NCI-H2107 treated with DMSO at 0.1 percent for 48 hours (cell line): ENCODE measurements around the gene VPS13A.

Experiments
- DNase-seq: peaks from one replicate; lab custom pipeline; 2025; ENCODE audit not compliant: unreplicated experiment; lab: John Stamatoyannopoulos, UW

Gene VPS13A

GRCh38 chr9:77454663-77455062, 277.3 kb downstream of the VPS13A start:
- no peak for DNase-seq

- no peak for DNase-seq
Observed at GRCh38 chr9:77455312-77455927, 278.1 kb downstream of the VPS13A start.

- DNase-seq = peak; percentile 30
Observed at GRCh38 chr9:77456829-77457437, 279.6 kb downstream of the VPS13A start.

- peak; percentile 65 for DNase-seq
Observed at GRCh38 chr9:77457916-77458592, 280.7 kb downstream of the VPS13A start.

GRCh38 chr9:77460938-77461337, 283.6 kb downstream of the VPS13A start:
- no peak for DNase-seq

GRCh38 chr9:77462066-77462465, 284.7 kb downstream of the VPS13A start:
- no peak for DNase-seq

GRCh38 chr9:77463151-77463550, 285.8 kb downstream of the VPS13A start:
- no peak for DNase-seq

GRCh38 chr9:77464661-77465060, 287.3 kb downstream of the VPS13A start:
- DNase-seq = no peak

- DNase-seq = no peak
Observed at GRCh38 chr9:77469515-77470231, 292.3 kb downstream of the VPS13A start.
